K562 (cell line): Measurements from ENCODE around the gene HSD17B8. TPM values are rescaled to one million over a fixed set of nuclear protein-coding genes. Genes with fewer than 3 reads are reported as not detected.

Experiments used
- ATAC-seq: fragments of 200-7000 bp; cut with Tn5 transposase; 3 replicates; pipeline ENCODE4 v1.9.1; 2020; ENCODE audit warnings: moderate library complexity
- BruUV-seq: library from RNA; stranded (reverse); fragments of 400-500 nt; replicated peaks from 2 replicates; lab custom pipeline; 2021; lab: Mats Ljungman, UMichigan
- CTCF ChIA-PET: fragments of 300-600 bp; formaldehyde crosslinking; extraction: SDS; loops from one replicate; lab custom pipeline; 2021; ENCODE audit warnings: low intra/inter-chr PET ratio; lab: Yijun Ruan, JAX
- POLR2A ChIA-PET: fragments of 300-600, 350-650 bp; sonication (Branson Sonifier 250); formaldehyde crosslinking; extraction: SDS; loops from one replicate; lab custom pipeline; 2021; ENCODE audit warnings: antibody characterized with exemption, inconsistent platforms; lab: Yijun Ruan, JAX
- DNase-seq, 4 experiments: peaks; one replicate each; pipeline versions ENCODE4 v3.0.0 to v3.0.0-alpha.2; 2011 to 2018; ENCODE audit warnings: low spot score in 3 of 4, mixed read lengths in 3 of 4; ENCODE audit errors: extremely low read depth in 1 of 4
- FAIRE-seq: peaks from 2 replicates; lab custom pipeline; 2011; peaks lifted over from hg19 to GRCh38; lab: Jason Lieb, UNC
- H2AFZ ChIP-seq: 2 replicates; pipeline ENCODE4 v1.6.0; 2011; ENCODE audit warnings: low read depth, low read length, control low read depth, inconsistent platforms
- H3K27ac ChIP-seq: fragments of 200-600 bp; 3 replicates; pipeline ENCODE4 v1.8.0; 2011; ENCODE audit warnings: low read depth, mild to moderate bottlenecking, control low read depth, inconsistent platforms, low read length, moderate library complexity, mixed read lengths; ENCODE audit errors: extremely low read depth
- H3K27me3 ChIP-seq, 2 experiments: fragments of 300-600 bp in 1 of 2; 2 replicates in 1 of 2; 3 replicates in 1 of 2; pipeline versions ENCODE4 v1.6.0 to v1.8.0; 2011; ENCODE audit warnings: inconsistent platforms in 2 of 2, low read length in 2 of 2, mild to moderate bottlenecking in 1 of 2, mixed read lengths in 1 of 2, moderate library complexity in 1 of 2; ENCODE audit not compliant: control insufficient read depth in 2 of 2, insufficient read depth in 2 of 2
- H3K36me3 ChIP-seq: fragments of 300-600 bp; 3 replicates; pipeline ENCODE4 v1.8.0; 2011; ENCODE audit warnings: mild to moderate bottlenecking, low read length, inconsistent platforms; ENCODE audit not compliant: control insufficient read depth, insufficient read depth
- H3K4me1 ChIP-seq, 2 experiments: fragments of 200-600 bp in 1 of 2; replicated peaks in 1 of 2; 2 replicates in 1 of 2; 3 replicates in 1 of 2; pipeline versions ENCODE4 v1.5.1 to v1.8.0; 2011; ENCODE audit warnings: inconsistent platforms in 2 of 2, low read length in 2 of 2, mild to moderate bottlenecking in 1 of 2, mixed read lengths in 1 of 2, moderate library complexity in 1 of 2; ENCODE audit not compliant: control insufficient read depth in 2 of 2, insufficient read depth in 2 of 2
- H3K4me2 ChIP-seq: 2 replicates; pipeline ENCODE4 v1.6.1; 2011; ENCODE audit warnings: low read length, control low read depth, inconsistent platforms, mixed read lengths; ENCODE audit not compliant: insufficient read depth
- H3K4me3 ChIP-seq: fragments of 200-600 bp; sonication (generic), shearing (Covaris generic); 2 replicates; pipeline ENCODE4 v1.5.1; 2016; ENCODE audit warnings: control low read depth, inconsistent platforms
- H3K79me2 ChIP-seq: fragments of 200-600 bp; 3 replicates; pipeline ENCODE4 v1.8.0; 2011; ENCODE audit warnings: low read length, inconsistent platforms; ENCODE audit not compliant: control insufficient read depth, insufficient read depth
- H3K9ac ChIP-seq, 2 experiments: 2 replicates each; pipeline versions ENCODE4 v1.6.0 to v1.6.1; 2011; ENCODE audit warnings: low read depth in 2 of 2, low read length in 2 of 2, control low read depth in 1 of 2, inconsistent platforms in 1 of 2, mild to moderate bottlenecking in 1 of 2, mixed read lengths in 1 of 2; ENCODE audit not compliant: insufficient read depth in 1 of 2
- H3K9me1 ChIP-seq: one replicate; pipeline ENCODE4 v1.6.0; 2011; ENCODE audit warnings: inconsistent platforms, mild to moderate bottlenecking, low read length, moderate library complexity; ENCODE audit not compliant: control insufficient read depth, insufficient read depth
- H3K9me3 ChIP-seq: replicated peaks from 2 replicates; pipeline ENCODE4 v1.5.1; 2011; ENCODE audit warnings: low read depth, low read length, inconsistent platforms; ENCODE audit not compliant: control insufficient read depth, insufficient read depth
- H4K20me1 ChIP-seq: replicated peaks from 2 replicates; pipeline ENCODE4 v1.6.1; 2011; ENCODE audit warnings: low read length, inconsistent platforms, mixed read lengths; ENCODE audit not compliant: control insufficient read depth, insufficient read depth
- FOXP1 ChIP-seq: sonication (generic); formaldehyde crosslinking; IDR thresholded peaks from 2 replicates; pipeline ENCODE4 v1.8.0; 2022; ENCODE audit warnings: mild to moderate bottlenecking, missing genetic modification reagents
- GATA2 ChIP-seq: sonication (generic); formaldehyde crosslinking; IDR thresholded peaks from 2 replicates; pipeline ENCODE4 v1.4.0; 2020; ENCODE audit warnings: mild to moderate bottlenecking, missing genetic modification reagents
- MTA3 ChIP-seq: fragments of 450-650 bp; formaldehyde crosslinking; IDR thresholded peaks from 2 replicates; pipeline ENCODE4 v1.6.1; 2017; ENCODE audit warnings: mild to moderate bottlenecking, borderline replicate concordance
- POU5F1 ChIP-seq: fragments of 150-350 bp; IDR thresholded peaks from 2 replicates; pipeline ENCODE4 v1.6.1; 2014; ENCODE audit warnings: borderline replicate concordance, low read length, low read depth, mild to moderate bottlenecking; ENCODE audit not compliant: partially characterized antibody
- RAD51 ChIP-seq: fragments of 450-650 bp; IDR thresholded peaks from 2 replicates; pipeline ENCODE4 v1.7.1; 2016; ENCODE audit warnings: low read depth, mild to moderate bottlenecking, borderline replicate concordance
- SIN3A ChIP-seq, 2 experiments: fragments of 150-350 bp in 1 of 2; IDR thresholded peaks; 2 replicates each; pipeline ENCODE4 v1.6.1; 2011 to 2016; ENCODE audit warnings: borderline replicate concordance in 2 of 2, low read depth in 2 of 2, low read length in 2 of 2, mild to moderate bottlenecking in 2 of 2, moderate library complexity in 2 of 2; ENCODE audit not compliant: control insufficient read depth in 1 of 2
- TRIM25 ChIP-seq: fragments of 450-650 bp; IDR thresholded peaks from 2 replicates; pipeline ENCODE4 v1.7.0; 2016; ENCODE audit warnings: borderline replicate concordance
- ZBTB33 ChIP-seq: sonication (generic); formaldehyde crosslinking; IDR thresholded peaks from 2 replicates; pipeline ENCODE4 v1.8.1; 2023; ENCODE audit warnings: mild to moderate bottlenecking, missing genetic modification reagents
- ZBTB34 ChIP-seq: fragments of 250-450 bp; sonication (Bioruptor Pico); IDR thresholded peaks from 2 replicates; pipeline ENCODE4 v1.8.0; 2021; ENCODE audit warnings: mild to moderate bottlenecking, moderate library complexity
- ZBTB7A ChIP-seq: IDR thresholded peaks from 2 replicates; pipeline ENCODE4 v1.6.1; 2011; ENCODE audit warnings: low read depth, mild to moderate bottlenecking, low read length, moderate library complexity, borderline replicate concordance; ENCODE audit not compliant: control insufficient read depth
- WGBS: fragments of 100-300 bp; shearing (Covaris generic); methylation state at CpG from one replicate; pipeline ENCODE4 v1.1.6; 2016; ENCODE audit warnings: low coverage, mixed read lengths; ENCODE audit not compliant: insufficient coverage; ENCODE audit errors: missing lambda C conversion rate; 5-methylcytosine and 5-hydroxymethylcytosine counted together
- in situ Hi-C: fragments of 300-500 bp; cut with MboI; formaldehyde crosslinking; loops from 4 replicates; pipeline ENCODE4 v1.15.0; 2018; ENCODE audit warnings: inconsistent platforms, mixed read lengths
- intact Hi-C: fragments of 100-400 bp; cut with micrococcal nuclease; formaldehyde crosslinking; loops from 2 replicates; pipeline ENCODE4 v1.14.2; 2022
- polyA plus RNA-seq, 8 experiments: library from polyadenylated mRNA; depleted of rRNA in 4 of 8; stranded (reverse) in 5 of 8; unstranded in 3 of 8; fragments of >200 nt; fragmentation: Nextera tagmentation in 2 of 8; fragmentation: Illumina TruSeq in 1 of 8; extraction: Ambion mirVana in 2 of 8; extraction: Trizol in 1 of 8; gene quantifications; 2 replicates each; pipeline versions ENCODE4 v1.2.1 to v1.2.3, GENCODE V29; 2011 to 2014; ENCODE audit warnings: inconsistent platforms in 1 of 8, missing spikeins in 1 of 8
- total RNA-seq, 7 experiments: library from RNA; depleted of rRNA in 6 of 7; stranded (reverse); fragments of >200 nt in 6 of 7; fragmentation: Illumina TruSeq in 2 of 7; extraction: Trizol in 2 of 7; gene quantifications; 2 replicates each; pipeline versions ENCODE4 v1.2.1 to v1.2.3, GENCODE V29; 2011 to 2021; ENCODE audit warnings: low replicate concordance in 1 of 7

HSD17B8 gene
- total and polyA plus RNA-seq, 9 of the 15 experiments (the other 6 are each of a cell fraction or from before 2014, with no cell fraction given), result 3.7 to 35.2 (median 14.2) TPM

GRCh38 chr6:33195304-33196165, 8.9 kb upstream of the HSD17B8 start (continued):
- 0 out of 2 replicates have a peak, but pooled peaks have one; percentile 26 for TF ChIP-seq FOXP1 (CRISPR knock-in tag)
- no peak for TF ChIP-seq TRIM25
- no peak for TF ChIP-seq POU5F1

DNA sequence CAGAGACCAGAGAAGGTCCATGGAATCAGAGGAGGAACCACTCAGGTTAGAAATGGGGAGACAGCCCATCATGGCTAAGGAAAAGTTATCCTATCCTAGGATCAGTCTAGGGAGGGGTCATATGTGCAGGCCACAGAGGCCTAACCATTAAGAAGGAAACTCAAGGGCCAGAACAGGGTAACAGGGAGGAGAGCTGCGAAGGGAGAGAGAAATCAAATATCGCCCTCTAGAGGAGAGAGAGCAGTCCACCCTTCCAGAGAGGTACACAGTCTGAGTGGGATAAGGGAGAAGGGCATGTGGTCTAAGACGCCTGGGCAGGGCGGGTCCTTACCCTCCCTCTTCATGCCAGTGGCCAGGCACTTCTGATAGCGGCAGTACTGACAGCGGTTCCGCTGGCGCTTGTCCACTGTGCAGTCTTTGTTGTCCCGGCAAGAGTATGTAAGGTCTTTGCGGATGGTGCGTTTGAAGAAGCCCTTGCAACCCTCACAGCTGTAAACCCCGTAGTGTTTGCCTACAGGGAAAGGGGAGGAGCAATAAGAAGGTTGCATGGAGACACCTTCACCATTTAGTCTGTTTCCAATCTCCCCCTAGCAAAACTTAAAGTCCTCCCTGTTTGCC, 6.9 kb upstream of the HSD17B8 start:
- 38% methylated on average over 12 of the region's 12 CpGs for WGBS
- CTCF ChIA-PET, result interaction anchor here (0.8 to 1.3 kb wide), 2 partner anchors 23 to 36 kb away, joined by 3 to 5 read pairs; no protein-coding TSS in a partner anchor
- Histone ChIP-seq H3K36me3 (peaks cover 49% of the 10 kb centered on the region; the same call in 2 of the 3 replicates), H3K9ac (peak overlapping the region in 1 of 2 experiments; percentile 31; a peak in 1 of 4 replicates), H3K79me2 (peaks cover 46% of the 10 kb centered on the region), H3K27me3 (0 out of 5 replicates have a peak, but pooled peaks cover 0 to 1% of the 10 kb centered on the region in 2 experiments), H4K20me1 (peaks cover 16% of the 10 kb centered on the region), H3K4me3 (no peak overlapping the region), H3K4me2 (peak overlapping the region; percentile 9; the same call in 1 of the 2 replicates), H3K9me1 (peaks cover 7% of the 10 kb centered on the region), H3K4me1 (peaks cover 26 to 34% of the 10 kb centered on the region in 2 experiments; a peak in 4 of 5 replicates), H3K9me3 (no peaks in the 10 kb centered on the region), H3K27ac (no peak overlapping the region), H2AFZ (0 out of 2 replicates have a peak overlapping the region, but pooled peaks have one; percentile 29)
- DNase-seq (peak; percentile 70 to 80 (median 76)), ATAC-seq (peak; percentile 73), FAIRE-seq (peak; percentile 87)
- POLR2A ChIA-PET, result interaction anchor here (0.6 to 1.7 kb wide), 8 partner anchors 11 to 225 kb away, joined by 3 to 8 read pairs (median 3); partner anchors contain the start of gene RING1
- BruUV-seq, result no TSS peak
- in situ Hi-C loops (no loop called here), intact Hi-C loops (loop anchor here (2.0 kb wide), 1 partner anchor 37 kb away; no protein-coding TSS in a partner anchor)
- TF ChIP-seq ZBTB7A, result peak; percentile 17; the same call in 1 of the 2 replicates
- 0 out of 2 replicates have a peak, but pooled peaks have one; percentile 24 for TF ChIP-seq GATA2 (CRISPR knock-in tag)
- TF ChIP-seq RAD51, result peak; percentile 16; the same call in 1 of the 2 replicates
- TF ChIP-seq MTA3, result 0 out of 2 replicates have a peak, but pooled peaks have one; percentile 30
- TF ChIP-seq ZBTB34, result no peak
- 0 out of 4 replicates have a peak, but pooled peaks of 1 of the 2 experiments have one; percentile 58 for TF ChIP-seq SIN3A (IDR thresholded peaks at IDR 0.05; ENCODE audit: borderline replicate concordance in 2 of 2, control insufficient read depth in 1 of 2, low read depth in 2 of 2, low read length in 2 of 2)
- TF ChIP-seq ZBTB33 (CRISPR knock-in tag), result peak; percentile 84
